Aorta (tissue), 5 donors: ENCODE data around the gene TAF4. TPM values are rescaled to one million over a fixed set of nuclear protein-coding genes. Genes with fewer than 3 reads are reported as not detected.
A peak's percentile ranks its signal among the peaks of the same experiment; 100 is the strongest.
"Not testable (repeated sequence)": the region's sequence is repeated elsewhere in the genome, so short reads cannot be mapped to it uniquely, and the experiment has no call there.

Experiments
- ATAC-seq: fragments of 200-7000 bp; cut with Tn5 transposase; one replicate; pipeline ENCODE4 v1.9.1; 2022; ENCODE audit warnings: moderate library complexity; ENCODE audit not compliant: low FRiP score
- DNase-seq, 2 donors: peaks; one replicate each; pipeline ENCODE4 v3.0.0-alpha.2; 2020
- H3K27ac ChIP-seq, 2 donors: one replicate each; pipeline ENCODE4 v1.5.1; 2013; ENCODE audit warnings: low read length in 2 of 2, mild to moderate bottlenecking in 2 of 2, moderate library complexity in 2 of 2, control low read depth in 1 of 2, inconsistent platforms in 1 of 2, low read depth in 1 of 2
- H3K27me3 ChIP-seq, 2 donors: one replicate each; pipeline ENCODE4 v1.6.1; 2013; ENCODE audit warnings: control low read depth in 1 of 2, low read length in 1 of 2, mild to moderate bottlenecking in 1 of 2, moderate library complexity in 1 of 2; ENCODE audit not compliant: insufficient read depth in 2 of 2, control insufficient read depth in 1 of 2
- H3K36me3 ChIP-seq, 2 donors: one replicate each; pipeline ENCODE4 v1.6.1; 2013; ENCODE audit warnings: control low read depth in 1 of 2, low read length in 1 of 2, mild to moderate bottlenecking in 1 of 2; ENCODE audit not compliant: insufficient read depth in 2 of 2, control insufficient read depth in 1 of 2
- H3K4me1 ChIP-seq, 2 donors: one replicate each; pipeline ENCODE4 v1.6.1; 2013; ENCODE audit warnings: low read length in 2 of 2, control low read depth in 1 of 2, mild to moderate bottlenecking in 1 of 2, moderate library complexity in 1 of 2; ENCODE audit not compliant: insufficient read depth in 2 of 2, control insufficient read depth in 1 of 2
- H3K4me3 ChIP-seq, 2 donors: one replicate each; pipeline ENCODE4 v1.5.1; 2013; ENCODE audit warnings: low read length in 2 of 2, control low read depth in 1 of 2, mild to moderate bottlenecking in 1 of 2
- H3K9me3 ChIP-seq: one replicate; pipeline ENCODE4 v1.6.1; 2013; ENCODE audit warnings: mild to moderate bottlenecking, low read length; ENCODE audit not compliant: control insufficient read depth
- WGBS, 2 donors: extraction: QIAGEN DNeasy Blood & Tissue Kit; methylation state at CpG; one replicate each; pipeline ENCODE4 v1.1.7; 2013; 5-methylcytosine and 5-hydroxymethylcytosine counted together
- intact Hi-C, 2 donors: fragments of 100-400 bp; cut with DNase I; formaldehyde crosslinking; loops; one replicate each; pipeline versions ENCODE4 v1.14.2 to v1.15.0; 2022
- polyA plus RNA-seq, 2 donors: library from polyadenylated mRNA; stranded (reverse); fragments of 200-250 nt; gene quantifications; one replicate each; pipeline ENCODE4 v1.2.3, GENCODE V29; 2013
- total RNA-seq, 2 donors: library from RNA; stranded (reverse); fragmentation: NEBNext Ultra II Directional; extraction: Animal tissue kit (Norgen Biotek cat#: 25700); gene quantifications; one replicate each; pipeline ENCODE4 v1.2.1, GENCODE V29; 2021
- donor health status: healthy with polysubstance abuse.
- donor health status: Bipolar disorder and iron deficiency.
- donor health status: DM: no; HTN: no; CAD: no.
- donor health status: DM: no; HTN: no; CAD: no.
- donor health status: DM: yes; HTN: yes; CAD: no.

TAF4 gene
- total and polyA plus RNA-seq, 4 donors, result 2.5 to 19.5 (median 9.0) TPM

DNA sequence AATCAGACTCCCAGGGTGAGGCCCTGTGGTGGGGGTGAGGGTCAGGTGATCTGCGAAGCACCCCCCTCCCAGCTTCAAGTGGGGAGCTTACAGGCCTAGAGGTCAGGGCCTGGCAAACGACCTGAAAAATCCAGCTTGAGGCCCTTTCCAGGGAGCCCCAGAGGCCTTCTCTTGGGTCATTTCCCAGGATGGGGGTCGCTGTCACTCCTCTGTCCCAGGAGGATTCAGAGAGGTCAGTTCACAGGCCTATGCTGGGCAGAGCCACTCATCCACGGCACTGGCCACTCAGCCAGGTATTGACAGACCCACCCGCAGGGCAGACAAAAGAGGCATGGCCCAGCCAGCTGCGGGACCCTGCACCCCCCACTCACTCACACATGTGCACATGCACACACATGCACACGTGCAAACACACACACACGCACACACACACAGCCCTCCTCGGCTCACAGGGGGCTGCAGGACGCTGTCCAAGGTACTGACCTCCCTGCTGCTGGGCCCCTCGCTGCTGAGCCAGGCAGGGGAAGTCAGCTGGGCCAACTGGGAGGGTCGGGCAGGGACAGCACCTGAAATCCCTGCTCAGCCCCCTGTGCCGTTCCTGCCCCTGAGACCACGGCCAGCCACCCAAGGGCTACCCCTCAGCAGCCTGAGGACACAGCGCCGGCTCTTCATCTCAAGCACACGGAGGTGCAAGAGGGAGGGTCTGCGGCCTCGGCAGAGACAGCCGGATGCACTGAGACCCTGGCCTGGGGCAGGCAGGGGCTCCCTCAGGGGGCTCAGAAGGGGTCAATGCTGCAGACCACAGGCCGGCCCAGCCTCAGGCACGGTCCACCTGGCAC, 113.8 kb downstream of the TAF4 start:
- H3K9me3 ChIP-seq, result no peaks in the 10 kb centered on the region
- H3K36me3 ChIP-seq, result no peaks in the 10 kb centered on the region
- DNase-seq (peak in 1 of 2 donors; percentile 65), ATAC-seq (peak; percentile 19)
- no peaks in the 10 kb centered on the region for H3K4me1 ChIP-seq
- H3K27me3 ChIP-seq, result no peaks in the 10 kb centered on the region
- 32 to 37% methylated on average over 19 to 22 of the region's 22 CpGs for WGBS, 2 donors
- no peak overlapping the region for H3K4me3 ChIP-seq
- H3K27ac ChIP-seq, result no peak overlapping the region
- intact Hi-C loops, result no loop called here

DNA sequence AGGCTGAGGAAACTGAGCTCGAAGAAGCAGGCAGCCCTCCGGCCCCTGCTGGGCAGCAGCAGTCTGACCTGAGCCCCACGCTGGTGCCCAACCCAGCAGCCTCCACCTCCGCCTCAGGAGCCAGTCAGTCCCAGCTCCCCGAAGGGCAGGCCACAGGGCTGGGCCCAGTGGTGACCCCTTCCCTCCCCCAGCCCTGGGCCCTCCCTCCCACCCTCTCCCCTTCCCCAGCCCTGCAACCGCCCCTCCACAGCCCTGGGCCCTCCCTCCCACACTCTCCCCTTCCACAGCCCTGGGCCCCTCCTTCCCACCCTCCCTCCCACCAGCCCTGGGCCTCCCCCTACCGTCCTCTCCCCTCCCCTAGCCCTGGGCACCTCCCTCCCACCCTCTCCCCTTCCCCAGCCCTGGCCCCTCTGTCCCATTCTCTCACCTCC, 115.0 kb downstream of the TAF4 start:
- WGBS, 2 donors, result 54 to 70% methylated on average over 5 to 7 of the region's 7 CpGs
- Histone ChIP-seq H3K4me1 (no peaks in the 10 kb centered on the region), H3K36me3 (no peaks in the 10 kb centered on the region), H3K9me3 (no peaks in the 10 kb centered on the region), H3K27ac (no peak overlapping the region), H3K4me3 (no peak overlapping the region), H3K27me3 (no peaks in the 10 kb centered on the region)
- DNase-seq (peak in 1 of 2 donors; percentile 30), ATAC-seq (no peak)
- intact Hi-C loops, result no loop called here

- peak; percentile 33 for ATAC-seq
These were observed 115.7 kb downstream of the TAF4 start for GRCh38 chr20:61949714-61950640.

GRCh38 chr20:61949363-61949713, 116.3 kb downstream of the TAF4 start:
- Histone ChIP-seq H3K36me3 (no peaks in the 10 kb centered on the region), H3K4me3 (no peak overlapping the region), H3K27ac (no peak overlapping the region), H3K4me1 (no peaks in the 10 kb centered on the region), H3K27me3 (no peaks in the 10 kb centered on the region), H3K9me3 (no peaks in the 10 kb centered on the region)
- 92 to 93% methylated on average over 7 of the region's 7 CpGs for WGBS, 2 donors
- DNase-seq (peak; percentile 37 to 46), ATAC-seq (no peak)
- intact Hi-C loops, result no loop called here

More at GRCh38 chr20:61949714-61950640, 115.7 kb downstream of the TAF4 start:
- DNase-seq, result peak; percentile 23 to 66
- intact Hi-C loops, result no loop called here
- H3K9me3 ChIP-seq, result no peaks in the 10 kb centered on the region
- 88 to 91% methylated on average over 21 of the region's 21 CpGs for WGBS, 2 donors
- H3K4me1 ChIP-seq, result no peaks in the 10 kb centered on the region
- H3K27me3 ChIP-seq, result no peaks in the 10 kb centered on the region
- no peak overlapping the region for H3K4me3 ChIP-seq
- no peaks in the 10 kb centered on the region for H3K36me3 ChIP-seq
- H3K27ac ChIP-seq, result no peak overlapping the region

- H3K4me3 ChIP-seq, result no peak overlapping the region
These were observed 116.9 kb downstream of the TAF4 start for GRCh38 chr20:61948586-61949362.

DNA sequence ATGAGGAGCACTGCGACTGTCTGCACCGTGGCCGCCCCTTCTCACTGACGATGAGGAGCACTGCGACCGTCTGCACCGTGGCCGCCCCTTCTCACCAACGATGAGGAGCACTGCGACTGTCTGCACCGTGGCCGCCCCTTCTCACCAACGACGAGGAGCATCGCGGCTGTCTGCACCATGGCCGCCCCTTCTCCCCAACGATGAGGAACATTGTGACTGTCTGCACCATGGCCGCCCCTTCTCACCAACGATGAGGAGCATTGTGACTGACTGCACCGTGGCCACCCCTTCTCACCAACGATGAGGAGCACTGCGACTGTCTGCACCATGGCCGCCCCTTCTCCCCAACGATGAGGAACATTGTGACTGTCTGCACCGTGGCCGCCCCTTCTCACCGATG, 117.6 kb downstream of the TAF4 start:
- H3K36me3 ChIP-seq, H3K27me3 ChIP-seq, H3K27ac ChIP-seq, H3K4me1 ChIP-seq, ATAC-seq, intact Hi-C loops, H3K4me3 ChIP-seq, H3K9me3 ChIP-seq: not testable (repeated sequence)
- WGBS, 2 donors, result 83 to 86% methylated on average over 22 to 26 of the region's 28 CpGs
- DNase-seq, result peak; percentile 16 to 21

More at GRCh38 chr20:61948586-61949362, 116.9 kb downstream of the TAF4 start:
- Histone ChIP-seq H3K27ac (no peak overlapping the region), H3K9me3 (no peaks in the 10 kb centered on the region), H3K4me1 (no peaks in the 10 kb centered on the region), H3K36me3 (no peaks in the 10 kb centered on the region), H3K27me3 (no peaks in the 10 kb centered on the region)
- ATAC-seq (no peak), DNase-seq (peak; percentile 10 to 51)
- WGBS, 2 donors, result 84 to 87% methylated on average over 18 to 22 of the region's 22 CpGs
- intact Hi-C loops, result no loop called here

DNA sequence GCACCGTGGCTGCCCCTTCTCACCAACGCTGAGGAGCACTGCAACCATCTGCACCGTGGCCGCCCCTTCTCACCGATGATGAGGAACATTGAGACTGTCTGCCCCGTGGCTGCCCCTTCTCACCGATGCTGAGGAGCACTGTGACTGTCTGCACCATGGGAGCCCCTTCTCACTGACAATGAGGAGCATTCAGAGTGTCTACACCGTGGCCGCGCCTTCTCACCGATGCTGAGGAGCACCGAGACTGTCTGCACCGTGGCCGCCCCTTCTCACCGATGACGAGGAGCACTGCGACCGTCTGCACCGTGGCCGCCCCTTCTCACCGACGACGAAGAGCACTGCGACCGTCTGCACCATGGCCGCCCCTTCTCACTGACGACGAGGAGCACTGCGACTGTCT, 120.2 kb downstream of the TAF4 start:
- DNase-seq, result peak in 1 of 2 donors; percentile 49
- H3K27ac ChIP-seq, H3K36me3 ChIP-seq, H3K4me3 ChIP-seq, intact Hi-C loops, H3K9me3 ChIP-seq, ATAC-seq, H3K4me1 ChIP-seq, H3K27me3 ChIP-seq: not testable (repeated sequence)
- 76 to 79% methylated on average over 12 to 22 of the region's 29 CpGs for whole genome bisulfite sequencing, 2 donors

DNA sequence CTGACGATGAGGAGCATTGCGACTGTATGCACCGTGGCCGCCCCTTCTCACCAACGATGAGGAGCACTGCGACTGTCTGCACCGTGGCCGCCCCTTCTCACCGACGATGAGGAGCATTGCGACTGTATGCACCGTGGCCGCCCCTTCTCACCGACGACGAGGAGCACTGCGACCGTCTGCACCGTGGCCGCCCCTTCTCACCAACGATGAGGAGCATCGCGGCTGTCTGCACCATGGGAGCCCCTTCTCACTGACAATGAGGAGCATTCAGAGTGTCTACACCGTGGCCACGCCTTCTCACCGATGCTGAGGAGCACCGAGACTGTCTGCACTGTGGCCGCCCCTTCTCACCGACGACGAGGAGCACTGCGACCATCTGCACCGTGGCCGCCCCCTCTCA, 120.7 kb downstream of the TAF4 start:
- H3K4me3 ChIP-seq, intact Hi-C loops, ATAC-seq, H3K4me1 ChIP-seq, H3K36me3 ChIP-seq, H3K27ac ChIP-seq, H3K9me3 ChIP-seq, H3K27me3 ChIP-seq: not testable (repeated sequence)
- DNase-seq, result peak; percentile 21 to 39
- 75 to 84% methylated on average over 9 to 21 of the region's 34 CpGs for WGBS, 2 donors
